Measurements from ENCODE around the gene KMT2C. TPM values are rescaled to one million over a fixed set of nuclear protein-coding genes. Genes with fewer than 3 reads are reported as not detected.

The KMT2C gene
- total RNA-seq, 1 donor from 2014 or later = 71.8 TPM

DNA sequence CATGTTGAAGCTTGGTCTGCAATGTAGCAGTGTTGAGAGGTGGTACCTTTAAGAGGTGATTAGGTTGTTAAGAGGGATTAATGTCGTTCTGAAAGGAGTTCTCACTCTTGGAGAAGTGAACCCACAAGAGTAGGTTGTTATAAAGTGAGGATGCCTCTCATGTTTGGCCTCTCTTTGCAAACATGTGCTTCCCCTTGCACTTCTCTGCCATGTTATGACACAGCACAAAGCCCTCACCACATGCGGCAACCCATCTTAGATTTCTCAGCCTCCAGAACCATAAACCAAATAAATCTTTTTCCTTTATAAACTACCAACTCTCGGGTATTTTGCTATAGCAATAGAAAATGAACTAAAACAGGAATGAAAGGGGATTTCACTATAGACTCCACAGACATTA is 66.3 kb downstream of the KMT2C start:
- Mint-ChIP-seq H3K4me1 (ENCODE audit: unreplicated experiment) (peaks cover 30% of the 10 kb centered on the region), H3K27me3 (ENCODE audit: unreplicated experiment) (no peaks in the 10 kb centered on the region), H3K9me3 (ENCODE audit: unreplicated experiment) (no peaks in the 10 kb centered on the region), H3K4me3 (ENCODE audit: unreplicated experiment) (no peak overlapping the region), H3K27ac (ENCODE audit: unreplicated experiment) (no peak overlapping the region), H3K36me3 (ENCODE audit: unreplicated experiment) (peaks cover 5% of the 10 kb centered on the region)
- TF ChIP-seq CTCF (IDR thresholded peaks at IDR 0.05) = no peak
- no peak for DNase-seq (ENCODE audit: extremely low spot score, unreplicated experiment)

DNA sequence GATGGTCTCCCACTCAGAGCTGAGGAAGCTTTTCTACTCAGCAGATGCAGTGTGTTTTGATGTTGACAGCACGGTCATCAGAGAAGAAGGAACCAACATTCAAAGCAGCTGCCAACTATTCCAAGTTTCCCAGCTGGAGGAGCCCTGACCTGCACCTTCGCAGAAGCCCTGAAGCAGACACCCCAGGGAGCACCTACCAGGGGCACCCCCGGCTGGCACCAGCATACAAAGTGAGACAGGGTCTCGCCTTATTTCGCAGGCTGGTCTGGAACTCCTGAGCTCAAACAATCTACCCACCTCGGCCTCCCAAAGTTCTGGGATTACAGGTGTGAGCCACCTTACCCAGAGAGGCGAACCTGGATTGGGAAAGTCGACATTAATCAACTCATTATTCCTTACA is 68.6 kb downstream of the KMT2C start:
- H3K4me1 Mint-ChIP-seq (ENCODE audit: unreplicated experiment) = peaks cover 49% of the 10 kb centered on the region
- TF ChIP-seq CTCF (IDR thresholded peaks at IDR 0.05) = no peak
- H3K4me3 Mint-ChIP-seq (ENCODE audit: unreplicated experiment) = no peak overlapping the region
- H3K27me3 Mint-ChIP-seq (ENCODE audit: unreplicated experiment) = no peaks in the 10 kb centered on the region
- H3K36me3 Mint-ChIP-seq (ENCODE audit: unreplicated experiment) = peaks cover 5% of the 10 kb centered on the region
- no peaks in the 10 kb centered on the region for H3K9me3 Mint-ChIP-seq (ENCODE audit: unreplicated experiment)
- no peak for DNase-seq (ENCODE audit: extremely low spot score, unreplicated experiment)
- no peak overlapping the region for H3K27ac Mint-ChIP-seq (ENCODE audit: unreplicated experiment)

GRCh38 chr7:152366662-152367061 is 69.1 kb downstream of the KMT2C start:
- Mint-ChIP-seq H3K36me3 (ENCODE audit: unreplicated experiment) (peaks cover 3% of the 10 kb centered on the region), H3K27ac (ENCODE audit: unreplicated experiment) (no peak overlapping the region), H3K9me3 (ENCODE audit: unreplicated experiment) (no peaks in the 10 kb centered on the region), H3K4me1 (ENCODE audit: unreplicated experiment) (peaks cover 52% of the 10 kb centered on the region), H3K4me3 (ENCODE audit: unreplicated experiment) (no peak overlapping the region), H3K27me3 (ENCODE audit: unreplicated experiment) (no peaks in the 10 kb centered on the region)
- no peak for DNase-seq (ENCODE audit: extremely low spot score, unreplicated experiment)
- TF ChIP-seq CTCF (IDR thresholded peaks at IDR 0.05) = no peak

DNA sequence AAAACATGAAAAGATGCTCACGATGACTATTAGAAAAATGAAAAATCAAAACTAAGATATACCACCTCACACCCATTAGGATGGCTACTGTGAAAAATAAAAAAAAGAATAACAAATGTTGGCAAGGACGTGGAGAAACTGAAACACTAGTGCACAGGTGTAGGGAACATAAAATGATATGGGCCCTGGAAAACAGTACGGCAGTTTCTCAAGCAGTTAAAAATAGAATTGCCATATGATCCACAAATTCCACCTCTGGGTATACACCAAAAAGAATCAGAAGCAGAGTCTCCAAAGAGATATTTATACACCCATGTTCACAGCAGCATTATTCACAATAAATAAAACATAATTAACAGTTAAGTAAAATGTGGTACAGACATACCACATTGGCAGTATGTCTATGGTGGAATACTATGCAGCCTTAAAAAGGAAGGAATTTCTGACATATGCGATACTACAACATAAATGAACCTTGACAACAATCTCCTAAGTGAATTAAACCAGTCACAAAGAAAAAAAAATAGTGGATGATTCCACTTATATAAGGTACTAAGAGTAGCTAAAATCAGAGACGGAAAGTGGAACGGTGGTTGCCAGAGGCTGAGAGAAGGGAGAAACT is 69.7 kb downstream of the KMT2C start:
- no peak overlapping the region for H3K4me3 Mint-ChIP-seq (ENCODE audit: unreplicated experiment)
- H3K4me1 Mint-ChIP-seq (ENCODE audit: unreplicated experiment) = peaks cover 52% of the 10 kb centered on the region
- H3K27ac Mint-ChIP-seq (ENCODE audit: unreplicated experiment) = no peak overlapping the region
- no peaks in the 10 kb centered on the region for H3K9me3 Mint-ChIP-seq (ENCODE audit: unreplicated experiment)
- no peak for TF ChIP-seq CTCF (IDR thresholded peaks at IDR 0.05)
- no peak for DNase-seq (ENCODE audit: extremely low spot score, unreplicated experiment)
- no peaks in the 10 kb centered on the region for H3K27me3 Mint-ChIP-seq (ENCODE audit: unreplicated experiment)
- H3K36me3 Mint-ChIP-seq (ENCODE audit: unreplicated experiment) = peaks cover 3% of the 10 kb centered on the region

- DNase-seq (ENCODE audit: extremely low spot score, unreplicated experiment) = no peak
- TF ChIP-seq CTCF (IDR thresholded peaks at IDR 0.05) = no peak
- H3K27me3 Mint-ChIP-seq (ENCODE audit: unreplicated experiment) = no peaks in the 10 kb centered on the region
- H3K4me3 Mint-ChIP-seq (ENCODE audit: unreplicated experiment) = no peak overlapping the region
- no peaks in the 10 kb centered on the region for H3K9me3 Mint-ChIP-seq (ENCODE audit: unreplicated experiment)
- peaks cover 3% of the 10 kb centered on the region for H3K36me3 Mint-ChIP-seq (ENCODE audit: unreplicated experiment)
- H3K27ac Mint-ChIP-seq (ENCODE audit: unreplicated experiment) = no peak overlapping the region
- H3K4me1 Mint-ChIP-seq (ENCODE audit: unreplicated experiment) = peaks cover 38% of the 10 kb centered on the region
Observed at GRCh38 chr7:152363798-152364197, 72.0 kb downstream of the KMT2C start.
